Liver (tissue), 9 donors: ENCODE data around the gene U2AF2. TPM values are rescaled to one million over a fixed set of nuclear protein-coding genes. Genes with fewer than 3 reads are reported as not detected.

Experiments used
- DNase-seq: peaks from one replicate; pipeline ENCODE4 v3.0.0-alpha.2; 2017; ENCODE audit warnings: low spot score
- H3K27ac ChIP-seq, 2 donors: one replicate each; pipeline ENCODE4 v1.7.0; 2013; ENCODE audit warnings: inconsistent platforms in 2 of 2, low read length in 2 of 2, control low read depth in 1 of 2, low read depth in 1 of 2, mild to moderate bottlenecking in 1 of 2
- H3K27me3 ChIP-seq, 4 donors: one replicate each; pipeline versions ENCODE4 v1.6.1 to v1.7.0; 2013; ENCODE audit warnings: low read length in 3 of 4, inconsistent platforms in 1 of 4, mild to moderate bottlenecking in 1 of 4, moderate library complexity in 1 of 4; ENCODE audit not compliant: control insufficient read depth in 4 of 4, insufficient read depth in 4 of 4
- H3K36me3 ChIP-seq, 4 donors: one replicate each; pipeline versions ENCODE4 v1.6.1 to v1.7.0; 2013; ENCODE audit warnings: low read length in 3 of 4, mild to moderate bottlenecking in 3 of 4, low read depth in 1 of 4, moderate library complexity in 1 of 4; ENCODE audit not compliant: control insufficient read depth in 4 of 4, insufficient read depth in 3 of 4
- H3K4me1 ChIP-seq, 4 donors: one replicate each; pipeline versions ENCODE4 v1.6.1 to v1.7.0; 2013; ENCODE audit warnings: low read length in 3 of 4, mild to moderate bottlenecking in 3 of 4, moderate library complexity in 1 of 4; ENCODE audit not compliant: control insufficient read depth in 4 of 4, insufficient read depth in 4 of 4
- H3K4me3 ChIP-seq, 3 donors: one replicate each; pipeline versions ENCODE4 v1.6.1 to v1.7.0; 2013; ENCODE audit warnings: low read length in 3 of 3, control low read depth in 1 of 3, low read depth in 1 of 3, mild to moderate bottlenecking in 1 of 3
- H3K9ac ChIP-seq, 2 donors: one replicate each; pipeline ENCODE4 v1.7.0; 2013; ENCODE audit warnings: low read length in 2 of 2, mild to moderate bottlenecking in 2 of 2, moderate library complexity in 2 of 2, control low read depth in 1 of 2, low read depth in 1 of 2
- H3K9me3 ChIP-seq, 4 donors: one replicate each; pipeline versions ENCODE4 v1.6.1 to v1.7.0; 2013; ENCODE audit warnings: low read length in 3 of 4; ENCODE audit not compliant: control insufficient read depth in 4 of 4
- EGR1 ChIP-seq, 2 donors: IDR thresholded peaks; 2 replicates each; pipeline ENCODE4 v1.6.1; 2016 to 2018; ENCODE audit warnings: antibody characterized with exemption in 2 of 2, low read depth in 2 of 2
- FOXA1 ChIP-seq: IDR thresholded peaks from 2 replicates; pipeline ENCODE4 v1.6.1; 2016; ENCODE audit warnings: antibody characterized with exemption
- FOXA2 ChIP-seq: IDR thresholded peaks from 2 replicates; pipeline ENCODE4 v1.6.1; 2016; ENCODE audit warnings: antibody characterized with exemption
- GABPA ChIP-seq, 2 donors: IDR thresholded peaks in 1 of 2; conservative IDR thresholded peaks in 1 of 2; 2 replicates each; pipeline ENCODE4 v1.6.1; 2016; ENCODE audit warnings: antibody characterized with exemption in 2 of 2, mild to moderate bottlenecking in 1 of 2, moderate library complexity in 1 of 2
- HNF4A ChIP-seq, 2 donors: conservative IDR thresholded peaks; 2 replicates each; pipeline ENCODE4 v1.6.1; 2016; ENCODE audit warnings: antibody characterized with exemption in 2 of 2, mild to moderate bottlenecking in 2 of 2
- HNF4G ChIP-seq: IDR thresholded peaks from 2 replicates; pipeline ENCODE4 v1.6.1; 2016; ENCODE audit warnings: antibody characterized with exemption
- JUND ChIP-seq, 2 donors: IDR thresholded peaks; 2 replicates each; pipeline ENCODE4 v1.6.1; 2016; ENCODE audit warnings: antibody characterized with exemption in 2 of 2
- MAX ChIP-seq: IDR thresholded peaks from 2 replicates; pipeline ENCODE4 v1.6.1; 2016; ENCODE audit warnings: antibody characterized with exemption
- NR2F2 ChIP-seq: IDR thresholded peaks from 2 replicates; pipeline ENCODE4 v1.6.1; 2016; ENCODE audit warnings: antibody characterized with exemption
- RAD21 ChIP-seq, 2 donors: IDR thresholded peaks; 2 replicates each; pipeline ENCODE4 v1.6.1; 2016; ENCODE audit warnings: antibody characterized with exemption in 2 of 2, mild to moderate bottlenecking in 2 of 2
- RXRA ChIP-seq, 2 donors: IDR thresholded peaks; 2 replicates each; pipeline ENCODE4 v1.6.1; 2017 to 2018; ENCODE audit warnings: antibody characterized with exemption in 2 of 2, mild to moderate bottlenecking in 1 of 2
- SP1 ChIP-seq: IDR thresholded peaks from 2 replicates; pipeline ENCODE4 v1.6.1; 2018; ENCODE audit warnings: antibody characterized with exemption, mild to moderate bottlenecking
- TAF1 ChIP-seq: conservative IDR thresholded peaks from 2 replicates; pipeline ENCODE4 v1.6.1; 2016; ENCODE audit warnings: antibody characterized with exemption, mild to moderate bottlenecking
- YY1 ChIP-seq: IDR thresholded peaks from 2 replicates; pipeline ENCODE4 v1.6.1; 2016; ENCODE audit warnings: antibody characterized with exemption, mild to moderate bottlenecking
- ZBTB33 ChIP-seq: IDR thresholded peaks from 2 replicates; pipeline ENCODE4 v1.6.1; 2016; ENCODE audit warnings: antibody characterized with exemption
- WGBS: extraction: QIAGEN DNeasy Blood & Tissue Kit; methylation state at CpG from one replicate; pipeline ENCODE4 v1.1.7; 2013; 5-methylcytosine and 5-hydroxymethylcytosine counted together
- polyA plus RNA-seq, 2 donors: library from polyadenylated mRNA; stranded (reverse) in 1 of 2; unstranded in 1 of 2; fragments of 200-250 nt in 1 of 2; fragments of >200 nt in 1 of 2; fragmentation: Nextera tagmentation in 1 of 2; extraction: Ambion mirVana in 1 of 2; gene quantifications; one replicate each; pipeline versions ENCODE4 v1.2.1 to v1.2.3, GENCODE V29; 2013 to 2015
- total RNA-seq, 2 donors: library from RNA; depleted of rRNA; stranded (reverse); fragments of >200 nt; gene quantifications; one replicate each; pipeline ENCODE4 v1.2.3, GENCODE V29; 2014
- TF ChIP-seq, protein P1 (sequence below): IDR thresholded peaks from 2 replicates; pipeline ENCODE4 v1.6.1; 2016; ENCODE audit warnings: antibody characterized with exemption, mild to moderate bottlenecking
- TF ChIP-seq, protein P2 (sequence below): fragments of 150-350 bp; IDR thresholded peaks from 2 replicates; pipeline ENCODE4 v1.5.1; 2017; ENCODE audit warnings: improper control_type of control experiment, low read depth, low read length; ENCODE audit not compliant: missing input control
- TF ChIP-seq, protein P3 (sequence below): IDR thresholded peaks from 2 replicates; pipeline ENCODE4 v1.6.1; 2016; ENCODE audit warnings: antibody characterized with exemption
- donor health status: healthy.
- donor health status: healthy.
- donor health status: healthy.
- donor health status: healthy.
- donor health status: healthy.

The U2AF2 gene
- total and polyA plus RNA-seq, 4 donors = 8.6 to 66.6 (median 51.2) TPM

GRCh38 chr19:55651236-55651635 is 3.6 kb upstream of the U2AF2 start:
- no peak overlapping the region for H3K4me3 ChIP-seq
- no peak overlapping the region for H3K9ac ChIP-seq
- WGBS = 94% methylated on average over 18 of the region's 18 CpGs
- no peaks in the 10 kb centered on the region for H3K27me3 ChIP-seq
- DNase-seq = no peak
- peaks cover 12 to 34% (median 27%) of the 10 kb centered on the region in 4 donors for H3K4me1 ChIP-seq
- H3K9me3 ChIP-seq = no peaks in the 10 kb centered on the region
- no peaks in the 10 kb centered on the region for H3K36me3 ChIP-seq
- TF ChIP-seq RAD21 (IDR thresholded peaks at IDR 0.05) = no peak
- TF ChIP-seq HNF4A (conservative IDR thresholded peaks at IDR 0.05) = no peak
- TF ChIP-seq RXRA (IDR thresholded peaks at IDR 0.05) = no peak
- no peak for TF ChIP-seq NR2F2
- TF ChIP-seq TAF1 = no peak
- TF ChIP-seq, protein P1, sequence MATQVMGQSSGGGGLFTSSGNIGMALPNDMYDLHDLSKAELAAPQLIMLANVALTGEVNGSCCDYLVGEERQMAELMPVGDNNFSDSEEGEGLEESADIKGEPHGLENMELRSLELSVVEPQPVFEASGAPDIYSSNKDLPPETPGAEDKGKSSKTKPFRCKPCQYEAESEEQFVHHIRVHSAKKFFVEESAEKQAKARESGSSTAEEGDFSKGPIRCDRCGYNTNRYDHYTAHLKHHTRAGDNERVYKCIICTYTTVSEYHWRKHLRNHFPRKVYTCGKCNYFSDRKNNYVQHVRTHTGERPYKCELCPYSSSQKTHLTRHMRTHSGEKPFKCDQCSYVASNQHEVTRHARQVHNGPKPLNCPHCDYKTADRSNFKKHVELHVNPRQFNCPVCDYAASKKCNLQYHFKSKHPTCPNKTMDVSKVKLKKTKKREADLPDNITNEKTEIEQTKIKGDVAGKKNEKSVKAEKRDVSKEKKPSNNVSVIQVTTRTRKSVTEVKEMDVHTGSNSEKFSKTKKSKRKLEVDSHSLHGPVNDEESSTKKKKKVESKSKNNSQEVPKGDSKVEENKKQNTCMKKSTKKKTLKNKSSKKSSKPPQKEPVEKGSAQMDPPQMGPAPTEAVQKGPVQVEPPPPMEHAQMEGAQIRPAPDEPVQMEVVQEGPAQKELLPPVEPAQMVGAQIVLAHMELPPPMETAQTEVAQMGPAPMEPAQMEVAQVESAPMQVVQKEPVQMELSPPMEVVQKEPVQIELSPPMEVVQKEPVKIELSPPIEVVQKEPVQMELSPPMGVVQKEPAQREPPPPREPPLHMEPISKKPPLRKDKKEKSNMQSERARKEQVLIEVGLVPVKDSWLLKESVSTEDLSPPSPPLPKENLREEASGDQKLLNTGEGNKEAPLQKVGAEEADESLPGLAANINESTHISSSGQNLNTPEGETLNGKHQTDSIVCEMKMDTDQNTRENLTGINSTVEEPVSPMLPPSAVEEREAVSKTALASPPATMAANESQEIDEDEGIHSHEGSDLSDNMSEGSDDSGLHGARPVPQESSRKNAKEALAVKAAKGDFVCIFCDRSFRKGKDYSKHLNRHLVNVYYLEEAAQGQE = no peak
- TF ChIP-seq JUND (IDR thresholded peaks at IDR 0.05) = no peak
- TF ChIP-seq FOXA2 = no peak
- no peak for TF ChIP-seq GABPA (IDR thresholded peaks at IDR 0.05 in 1 of 2, conservative IDR thresholded peaks at IDR 0.05 in 1 of 2)
- TF ChIP-seq ZBTB33 = no peak
- no peak for TF ChIP-seq YY1
- no peak for TF ChIP-seq FOXA1
- no peak for TF ChIP-seq MAX
- TF ChIP-seq HNF4G = no peak
- TF ChIP-seq EGR1 (IDR thresholded peaks at IDR 0.05; ENCODE audit: low read depth in 2 of 2) = no peak
- TF ChIP-seq, protein P2, sequence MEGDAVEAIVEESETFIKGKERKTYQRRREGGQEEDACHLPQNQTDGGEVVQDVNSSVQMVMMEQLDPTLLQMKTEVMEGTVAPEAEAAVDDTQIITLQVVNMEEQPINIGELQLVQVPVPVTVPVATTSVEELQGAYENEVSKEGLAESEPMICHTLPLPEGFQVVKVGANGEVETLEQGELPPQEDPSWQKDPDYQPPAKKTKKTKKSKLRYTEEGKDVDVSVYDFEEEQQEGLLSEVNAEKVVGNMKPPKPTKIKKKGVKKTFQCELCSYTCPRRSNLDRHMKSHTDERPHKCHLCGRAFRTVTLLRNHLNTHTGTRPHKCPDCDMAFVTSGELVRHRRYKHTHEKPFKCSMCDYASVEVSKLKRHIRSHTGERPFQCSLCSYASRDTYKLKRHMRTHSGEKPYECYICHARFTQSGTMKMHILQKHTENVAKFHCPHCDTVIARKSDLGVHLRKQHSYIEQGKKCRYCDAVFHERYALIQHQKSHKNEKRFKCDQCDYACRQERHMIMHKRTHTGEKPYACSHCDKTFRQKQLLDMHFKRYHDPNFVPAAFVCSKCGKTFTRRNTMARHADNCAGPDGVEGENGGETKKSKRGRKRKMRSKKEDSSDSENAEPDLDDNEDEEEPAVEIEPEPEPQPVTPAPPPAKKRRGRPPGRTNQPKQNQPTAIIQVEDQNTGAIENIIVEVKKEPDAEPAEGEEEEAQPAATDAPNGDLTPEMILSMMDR = no peak
- TF ChIP-seq SP1 = no peak
- TF ChIP-seq, protein P3, sequence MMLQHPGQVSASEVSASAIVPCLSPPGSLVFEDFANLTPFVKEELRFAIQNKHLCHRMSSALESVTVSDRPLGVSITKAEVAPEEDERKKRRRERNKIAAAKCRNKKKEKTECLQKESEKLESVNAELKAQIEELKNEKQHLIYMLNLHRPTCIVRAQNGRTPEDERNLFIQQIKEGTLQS = no peak
- H3K27ac ChIP-seq = no peak overlapping the region
